HCEC 1CT (cell line): ENCODE data around the gene UFSP2.

Experiments
- DNase-seq: peaks from one replicate; pipeline ENCODE4 v3.0.0-alpha.2; 2017

Gene UFSP2

DNA sequence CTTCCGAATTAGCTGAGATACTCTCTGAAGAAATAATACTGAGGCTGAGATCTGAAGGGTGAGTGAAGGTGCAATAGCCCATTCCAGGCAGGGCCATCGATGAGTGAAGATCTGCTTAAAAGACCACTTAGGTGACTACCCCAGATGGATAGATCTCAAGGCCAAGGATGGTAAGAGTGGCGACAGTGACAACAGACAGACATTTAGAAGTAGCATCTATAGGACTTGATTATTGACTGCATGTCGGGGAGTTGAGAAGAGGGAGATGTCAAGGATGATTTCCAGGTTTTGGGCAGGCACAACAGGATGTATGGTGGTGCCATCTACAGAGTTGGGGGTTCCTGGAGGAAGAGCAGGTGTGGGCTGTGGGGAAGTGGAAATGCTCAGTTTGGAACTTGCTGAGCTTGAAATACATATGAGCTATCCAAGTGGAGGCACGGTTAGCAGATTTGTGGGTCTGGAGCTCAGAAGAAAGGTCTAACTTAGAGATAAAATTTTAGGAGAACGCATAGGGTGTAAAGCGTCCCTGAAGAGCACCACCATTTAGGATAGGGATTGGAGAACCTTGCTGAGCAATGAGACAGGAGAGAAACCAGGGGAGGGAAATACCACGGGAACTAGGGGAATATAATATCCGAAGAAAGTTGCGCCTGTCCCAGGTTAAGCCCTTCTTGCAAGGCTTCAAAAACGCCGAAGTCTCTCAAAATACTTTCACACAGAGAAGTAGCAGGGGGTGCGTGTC is 688 bp downstream of the UFSP2 start:
- DNase-seq = no peak

DNA sequence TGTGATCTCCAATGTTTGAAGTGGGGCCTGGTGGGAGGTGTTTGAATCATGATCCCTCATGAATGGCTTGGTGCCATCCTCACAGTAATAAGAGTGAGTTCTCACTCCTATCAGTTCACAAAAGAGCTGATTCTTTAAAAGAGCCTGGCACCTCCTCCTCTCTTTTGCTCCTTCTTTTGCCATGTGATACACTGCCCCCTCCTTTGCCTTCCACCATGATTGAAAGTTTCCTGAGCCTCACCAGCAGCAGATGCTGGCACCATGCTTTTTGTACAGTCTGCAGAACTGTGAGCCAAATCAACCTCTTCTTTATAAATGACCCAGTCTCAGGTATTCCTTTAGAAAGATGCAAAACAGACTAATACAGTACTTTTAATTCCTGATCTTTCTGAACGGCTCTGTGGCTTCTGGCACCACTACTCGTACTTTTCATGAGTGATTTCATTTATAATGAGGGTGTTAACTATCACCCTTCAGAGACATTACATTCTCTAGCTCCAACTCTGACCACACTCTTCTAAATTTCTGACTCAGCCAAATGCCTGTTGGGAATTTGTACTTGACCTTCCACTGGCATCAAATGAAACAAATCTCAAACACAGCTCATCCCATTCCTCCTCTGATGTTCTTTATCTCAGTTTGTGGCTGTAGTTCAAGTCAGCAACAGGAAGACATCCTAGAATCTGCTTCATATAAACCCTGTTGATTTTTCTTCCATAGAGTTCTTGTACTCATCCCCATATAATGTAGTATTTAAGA is 4.2 kb downstream of the UFSP2 start:
- peak; percentile 8 for DNase-seq

DNA sequence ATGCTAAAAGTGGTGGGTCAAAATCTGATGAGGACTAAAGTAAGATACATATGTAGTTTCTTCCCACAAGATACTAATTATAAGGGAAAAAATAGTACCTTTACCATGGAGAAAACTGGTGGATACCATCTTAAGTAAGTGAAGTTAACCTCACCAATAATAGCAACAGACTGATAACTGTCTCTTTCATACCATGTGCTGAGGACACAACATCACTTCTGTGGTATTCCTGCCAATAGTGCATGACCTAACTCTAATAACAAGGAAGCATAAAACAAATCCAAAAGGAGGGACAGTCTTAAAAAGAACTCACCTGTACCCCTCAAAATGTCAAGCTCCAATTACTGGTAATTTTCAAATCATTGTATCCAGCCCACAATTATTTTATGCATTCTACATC is 8.8 kb downstream of the UFSP2 start:
- DNase-seq = no peak

DNA sequence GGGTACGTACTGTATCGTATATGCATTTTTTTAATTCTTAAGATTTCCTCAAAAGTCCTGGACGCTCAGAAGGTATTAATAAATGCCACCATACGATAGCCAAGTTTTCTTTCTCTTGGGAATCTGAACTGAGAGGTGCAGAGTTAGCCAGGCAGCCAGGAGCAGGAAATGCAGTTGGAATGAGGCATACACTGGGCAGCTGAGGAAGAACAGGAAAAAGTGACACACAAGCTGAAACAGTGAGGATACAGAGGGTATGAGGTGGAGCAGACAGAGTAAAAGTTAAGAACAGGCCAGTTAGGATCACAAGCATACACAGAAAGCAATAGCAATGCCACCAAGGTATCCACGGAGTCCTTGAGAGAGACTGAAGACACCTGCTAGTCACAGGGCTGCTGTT is 13.4 kb downstream of the UFSP2 start:
- no peak for DNase-seq

DNA sequence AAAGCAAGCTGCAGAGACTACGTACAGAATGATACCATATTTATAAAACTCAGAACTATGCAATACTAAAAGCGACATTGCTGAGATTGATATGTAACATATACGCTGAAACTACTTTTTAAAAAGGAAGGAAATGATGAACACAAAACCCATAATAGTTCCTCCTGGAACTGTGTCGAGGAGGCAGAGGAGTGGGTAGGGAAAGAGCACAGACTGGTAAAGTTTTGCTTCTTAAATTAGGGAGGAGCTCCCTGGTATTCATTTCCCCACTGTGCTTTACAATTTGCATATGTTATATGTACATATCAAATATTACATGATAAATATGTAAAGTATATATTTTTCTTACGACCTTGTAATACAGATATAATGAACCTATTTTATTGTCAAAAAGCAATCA is 13.9 kb downstream of the UFSP2 start:
- DNase-seq = no peak

DNA sequence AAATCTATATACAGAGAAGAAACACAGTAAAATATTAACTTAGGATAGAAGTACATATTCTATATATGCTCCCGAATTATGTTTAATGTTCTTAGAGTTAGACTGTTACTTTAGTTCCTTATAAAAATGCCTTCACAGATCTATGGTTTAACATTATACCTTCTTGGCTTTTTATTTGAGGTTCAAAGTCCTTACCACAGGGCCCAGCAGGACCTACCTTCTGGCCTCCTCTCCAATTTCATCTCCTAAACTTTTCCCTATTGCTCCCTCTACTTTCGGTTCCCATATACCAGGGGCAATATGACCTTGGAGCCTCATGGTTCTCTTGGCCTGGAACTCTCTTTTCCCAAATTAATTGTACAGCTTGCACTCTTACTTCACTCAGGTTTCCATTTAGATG is 17.3 kb downstream of the UFSP2 start:
- no peak for DNase-seq

DNA sequence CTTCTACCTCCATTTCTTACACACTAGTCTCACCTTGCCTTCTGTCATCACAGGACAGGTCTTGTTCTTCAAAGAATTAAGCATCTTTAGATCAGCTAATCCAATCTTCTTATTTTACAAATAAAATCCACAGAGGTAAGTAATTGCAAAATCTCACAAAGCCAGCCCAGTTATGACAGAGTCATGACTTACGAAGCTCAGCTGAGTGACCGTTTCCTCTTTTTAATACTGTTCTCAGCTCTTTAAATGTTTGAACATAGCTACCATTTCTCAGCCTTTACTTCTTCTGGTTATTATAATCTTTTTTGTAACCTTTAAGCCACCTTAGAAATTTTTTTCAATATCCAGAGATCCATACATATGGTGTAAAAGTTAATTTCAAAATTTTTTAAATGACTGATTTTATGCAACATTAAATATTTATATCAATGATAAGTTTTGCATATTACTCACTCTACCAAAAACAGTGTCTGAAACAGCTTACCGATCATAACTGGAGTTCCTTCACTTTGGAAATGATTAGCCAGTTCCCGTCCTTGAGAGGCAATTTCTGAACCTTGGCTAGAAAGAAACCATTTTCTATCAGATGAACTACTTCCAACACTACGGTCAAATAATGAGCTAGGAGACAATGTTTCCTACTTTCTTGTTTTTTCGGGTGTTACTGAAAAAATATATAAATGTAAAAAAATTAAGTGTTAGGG is 20.3 kb downstream of the UFSP2 start:
- DNase-seq = no peak

DNA sequence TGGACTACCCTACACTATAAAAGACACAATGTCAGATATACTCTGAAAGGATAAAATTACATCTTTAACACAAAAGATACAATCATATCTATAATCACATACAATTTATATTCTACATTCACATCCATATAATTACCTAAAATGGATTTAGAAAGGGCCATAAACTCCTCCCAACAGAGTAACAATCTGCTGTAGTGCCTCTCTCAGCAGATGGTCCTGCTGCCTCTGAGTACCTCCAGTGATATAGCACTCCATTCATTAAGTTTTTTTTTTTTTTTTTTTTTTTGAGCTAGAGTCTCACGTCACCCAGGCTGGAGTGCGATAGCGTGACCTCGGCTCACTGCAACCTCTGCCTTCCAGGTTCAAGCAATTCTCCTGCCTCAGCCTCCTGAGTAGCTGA is 21.7 kb downstream of the UFSP2 start:
- no peak for DNase-seq

DNA sequence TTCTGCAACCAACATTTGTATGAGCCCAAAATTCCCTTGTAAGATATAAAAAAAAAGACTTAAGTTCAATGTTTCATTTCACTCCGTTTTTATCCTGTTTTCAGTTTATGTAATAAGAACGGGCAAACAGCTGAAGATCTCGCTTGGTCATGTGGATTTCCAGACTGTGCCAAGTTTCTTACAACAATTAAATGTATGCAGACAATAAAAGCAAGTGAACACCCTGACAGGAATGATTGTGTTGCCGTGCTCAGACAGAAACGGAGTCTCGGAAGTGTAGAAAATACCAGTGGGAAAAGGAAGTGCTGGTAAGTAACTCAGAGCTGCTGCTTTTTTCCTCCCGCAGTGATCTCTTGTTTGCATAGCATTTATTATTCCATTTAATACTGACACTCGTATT is 26.3 kb downstream of the UFSP2 start:
- DNase-seq = no peak

DNA sequence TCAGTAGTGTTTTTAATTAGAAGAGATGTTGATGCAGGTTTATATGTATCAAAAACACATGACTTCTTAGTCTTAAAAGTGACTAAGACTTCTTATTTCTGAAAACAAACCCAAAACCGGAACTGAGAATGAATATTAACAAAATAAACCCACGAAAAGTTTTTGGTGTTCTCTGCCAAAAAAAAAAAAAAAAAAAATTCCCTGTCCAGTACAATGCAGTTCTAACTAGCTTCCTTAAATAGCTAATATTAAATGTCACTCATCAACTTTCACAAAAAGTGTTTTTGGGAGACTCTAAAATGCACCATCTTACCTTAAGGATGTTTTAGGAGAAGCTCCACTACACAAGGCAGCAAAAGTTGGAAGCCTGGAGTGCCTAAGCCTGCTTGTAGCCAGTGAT is 27.1 kb downstream of the UFSP2 start:
- DNase-seq = no peak

DNA sequence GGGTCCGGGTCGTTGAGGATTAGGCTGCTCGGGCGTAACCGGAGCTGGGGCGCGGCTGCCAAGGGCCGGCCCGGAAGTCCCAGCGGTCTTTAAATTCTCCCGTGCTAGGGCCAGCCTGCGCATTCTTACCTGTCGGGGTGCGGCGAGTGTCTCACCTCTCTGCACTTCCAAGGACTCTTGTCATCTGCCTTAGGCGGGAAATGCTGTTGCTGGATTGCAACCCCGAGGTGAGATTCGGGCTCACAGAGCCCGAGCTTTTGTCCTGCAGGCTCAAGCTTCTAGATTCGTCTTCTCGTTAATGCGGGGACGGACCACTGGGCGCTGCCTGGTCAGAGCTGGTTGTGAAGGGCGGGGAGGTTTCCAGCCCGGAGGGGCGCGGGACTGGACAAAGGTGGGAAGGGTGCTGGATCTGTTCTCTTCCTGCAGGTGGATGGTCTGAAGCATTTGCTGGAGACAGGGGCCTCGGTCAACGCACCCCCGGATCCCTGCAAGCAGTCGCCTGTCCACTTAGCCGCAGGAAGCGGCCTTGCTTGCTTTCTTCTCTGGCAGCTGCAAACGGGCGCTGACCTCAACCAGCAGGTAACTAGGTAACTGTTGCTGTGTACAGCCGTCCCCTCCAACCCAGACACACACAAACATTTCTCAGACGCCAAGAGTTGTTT is 28.9 kb downstream of the UFSP2 start, which contains the start of gene ANKRD37:
Gene ANKRD37 (plus strand): TSS at position 118 of the 662 bp plus-strand sequence. CDS start 83 bp downstream, at position 201.
- peak; percentile 13 for DNase-seq

DNA sequence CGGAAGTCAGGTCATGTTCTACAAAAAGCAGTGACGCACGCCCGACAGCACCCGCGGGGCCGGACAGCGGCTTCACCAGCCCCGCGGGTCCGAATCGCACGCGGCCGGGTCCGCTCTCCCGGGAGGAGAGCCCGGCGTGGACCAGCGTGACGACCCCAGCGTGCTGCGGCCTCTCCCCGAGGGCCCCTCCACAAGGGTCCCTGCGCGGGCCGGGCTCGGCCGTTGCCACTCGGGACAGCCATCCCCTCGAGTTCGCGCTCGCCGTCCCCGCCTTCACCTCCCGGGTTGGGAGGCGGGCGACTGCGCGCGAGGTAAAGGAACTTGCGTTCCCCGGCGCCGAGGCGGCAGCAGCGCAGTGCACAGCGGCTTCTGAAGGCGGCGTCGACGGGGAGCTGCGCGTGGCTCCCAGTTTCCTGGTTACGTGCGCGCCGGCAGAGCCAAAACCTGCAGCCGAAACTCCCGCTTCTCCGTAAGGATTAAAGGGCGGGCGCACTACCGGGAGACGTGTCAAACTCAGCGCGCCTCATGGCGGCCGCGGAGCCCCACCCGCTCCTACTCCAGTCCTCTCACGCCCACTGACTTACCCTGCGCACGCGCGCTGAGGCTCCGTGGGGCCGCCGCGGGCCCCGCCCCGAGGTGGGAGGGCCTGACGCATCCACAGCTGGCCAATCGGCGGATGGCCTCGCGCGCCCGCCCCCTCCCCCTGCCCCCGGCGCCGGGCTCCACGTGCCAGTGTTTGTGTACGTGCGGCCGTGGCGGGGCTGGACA is 29.6 kb downstream of the UFSP2 start:
- DNase-seq = peak; percentile 90

DNA sequence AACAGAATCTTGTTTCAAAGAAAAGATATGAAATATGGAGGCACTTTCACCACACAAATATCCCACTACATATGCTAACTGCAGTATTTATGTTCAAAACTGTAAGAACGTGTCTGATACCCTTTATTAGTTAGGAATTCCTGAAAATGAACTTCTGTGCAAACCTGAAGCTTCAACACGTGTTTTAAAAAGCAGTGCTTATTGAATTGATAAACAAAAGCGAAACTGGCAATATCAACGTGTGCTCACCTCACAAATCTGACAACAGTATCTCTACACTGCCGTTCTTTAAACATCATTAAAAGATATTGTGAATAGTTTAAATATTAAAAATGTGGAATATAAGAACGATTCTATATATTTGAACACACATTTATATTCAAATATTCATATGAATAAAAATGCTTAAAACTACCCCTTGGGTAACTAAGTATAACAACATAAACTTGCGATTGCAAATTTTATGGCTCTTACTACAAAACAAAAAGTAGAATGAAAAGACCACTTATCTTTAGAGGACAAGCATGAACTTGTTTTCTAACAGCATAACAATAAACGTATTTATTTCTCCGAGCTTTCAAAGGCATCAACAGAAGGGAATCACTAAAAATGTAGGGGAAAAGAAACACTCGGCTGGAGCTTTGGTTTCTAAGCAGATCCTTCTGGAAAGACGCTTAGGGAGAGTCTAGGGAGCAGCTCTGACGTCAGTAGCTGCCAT is 30.4 kb downstream of the UFSP2 start, which contains the start of gene LRP2BP:
Gene LRP2BP (minus strand): TSS at position 687 of the 718 bp plus-strand sequence. CDS start 17,738 bp downstream, outside the sequence.
- no peak for DNase-seq

DNA sequence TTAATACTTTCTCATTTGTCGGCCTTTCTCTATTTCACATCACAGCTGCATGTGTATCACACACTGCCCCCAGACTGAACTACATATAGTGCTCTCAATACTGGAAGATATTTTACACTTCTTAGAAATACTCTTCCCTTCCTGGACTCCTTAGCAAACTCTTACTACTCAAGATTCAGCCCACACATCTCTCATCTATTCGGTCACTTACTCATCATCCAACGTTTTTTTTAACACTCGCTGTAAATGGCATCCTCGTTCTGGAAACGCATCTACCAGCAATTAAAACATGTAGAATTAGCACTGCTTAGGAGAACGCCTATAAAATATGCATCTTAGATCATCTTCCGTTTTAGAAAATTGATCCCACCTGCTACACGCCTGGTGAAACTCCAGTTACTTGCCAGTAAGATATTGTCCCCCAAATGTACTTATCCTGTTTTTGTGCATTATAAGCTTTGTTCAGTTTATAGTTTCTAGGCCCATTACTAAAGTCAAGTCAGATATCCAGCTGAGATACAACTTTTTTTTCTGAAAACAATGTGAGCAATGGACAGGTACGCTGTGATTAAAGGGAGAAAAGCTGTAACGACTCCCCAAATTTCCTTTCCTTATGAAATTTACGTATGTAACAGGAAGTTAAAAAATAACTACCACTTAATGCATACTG is 31.1 kb downstream of the UFSP2 start:
- no peak for DNase-seq

DNA sequence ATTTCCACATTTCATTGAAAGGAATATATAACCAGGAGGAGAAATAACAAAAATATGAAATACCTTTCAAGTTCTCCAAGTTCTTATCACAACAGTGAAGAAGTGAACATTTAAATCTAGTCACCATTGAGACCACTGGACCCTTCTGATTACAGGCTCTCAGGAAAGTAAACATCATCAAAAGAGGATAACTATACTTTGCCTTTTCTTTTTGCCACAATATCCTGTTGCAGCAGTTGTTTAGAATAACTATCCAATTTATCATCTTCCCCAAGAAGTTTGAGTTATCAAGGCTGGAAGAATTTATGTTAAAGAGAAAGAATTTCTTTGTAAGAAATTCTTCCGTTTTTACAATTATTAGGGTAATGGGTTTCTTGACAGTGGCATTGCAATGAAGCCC is 33.6 kb downstream of the UFSP2 start:
- DNase-seq = no peak

DNA sequence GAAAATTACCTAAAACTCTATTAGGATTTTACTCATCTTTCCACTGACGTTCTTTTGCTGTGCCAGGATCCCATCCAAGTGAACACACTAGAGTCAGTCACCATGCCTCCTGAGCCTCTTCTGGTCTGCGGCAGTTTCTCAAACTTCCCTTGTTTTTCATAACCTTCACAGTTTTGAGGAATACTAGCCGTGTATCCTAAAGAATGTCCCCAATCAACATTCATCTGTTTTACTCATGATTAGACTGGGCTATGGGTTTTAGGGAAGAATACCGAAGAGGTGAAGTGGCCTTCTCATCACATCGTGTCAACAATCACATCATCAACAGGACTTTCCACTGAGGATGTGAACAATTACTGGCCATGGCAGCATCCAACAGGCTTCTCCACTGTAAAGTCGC is 34.8 kb downstream of the UFSP2 start:
- DNase-seq = no peak

DNA sequence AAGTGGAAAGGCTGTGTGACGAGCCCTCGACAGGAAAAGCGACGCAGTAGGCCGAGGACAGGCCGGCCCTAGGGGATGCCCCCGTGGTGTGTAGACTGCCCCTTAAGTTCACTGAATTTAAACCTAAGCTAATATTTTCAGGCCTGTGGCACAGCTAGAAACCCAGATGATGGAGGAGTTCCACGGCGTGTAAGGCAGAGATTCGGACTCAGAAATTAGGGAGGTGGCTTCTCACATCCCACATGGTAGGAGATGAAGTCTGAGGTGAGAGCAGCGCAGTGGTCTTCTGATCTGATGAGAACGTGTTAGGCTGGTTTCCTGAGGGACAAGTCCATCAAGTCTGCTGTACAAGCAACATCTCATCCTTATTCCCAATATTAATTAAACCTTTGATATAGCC is 37.8 kb downstream of the UFSP2 start:
- no peak for DNase-seq

DNA sequence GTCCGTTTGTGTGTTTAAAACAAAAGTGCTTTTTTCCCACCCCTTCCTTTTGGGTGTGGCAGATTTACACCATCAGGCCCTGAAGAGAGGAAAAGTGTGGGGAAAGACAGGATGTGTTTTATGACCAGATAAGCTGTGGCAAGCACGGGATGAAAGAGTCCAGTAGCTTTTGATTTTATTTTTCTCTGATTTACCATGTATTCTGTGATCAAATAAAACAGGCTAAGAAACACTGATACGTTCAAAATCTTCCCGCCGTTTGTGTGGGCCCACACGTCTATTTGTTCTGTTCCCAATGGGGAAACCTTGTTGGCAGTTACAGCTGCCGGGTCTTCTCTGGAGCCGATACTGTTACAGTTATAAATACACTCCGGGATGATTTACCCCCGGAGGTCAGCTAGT is 40.8 kb downstream of the UFSP2 start:
- DNase-seq = no peak

DNA sequence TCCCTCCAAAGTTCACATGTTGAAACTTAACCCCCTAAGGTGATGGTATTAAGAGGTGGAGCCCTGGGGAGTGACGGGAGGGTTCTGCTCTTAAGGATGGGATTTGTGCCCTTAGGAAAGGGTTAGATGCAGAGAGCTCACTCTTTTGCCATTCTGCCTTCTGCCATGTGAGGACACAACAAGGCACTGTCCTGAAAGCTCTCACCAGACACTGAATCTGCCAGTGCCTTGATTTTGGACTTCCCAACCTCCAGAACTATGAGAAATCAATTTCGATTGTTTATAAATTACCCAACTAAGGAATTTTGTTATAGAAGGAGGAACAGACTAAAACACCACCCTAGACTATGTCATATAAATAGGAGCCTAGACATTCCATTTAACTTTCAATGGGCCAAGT is 41.7 kb downstream of the UFSP2 start:
- DNase-seq = no peak

DNA sequence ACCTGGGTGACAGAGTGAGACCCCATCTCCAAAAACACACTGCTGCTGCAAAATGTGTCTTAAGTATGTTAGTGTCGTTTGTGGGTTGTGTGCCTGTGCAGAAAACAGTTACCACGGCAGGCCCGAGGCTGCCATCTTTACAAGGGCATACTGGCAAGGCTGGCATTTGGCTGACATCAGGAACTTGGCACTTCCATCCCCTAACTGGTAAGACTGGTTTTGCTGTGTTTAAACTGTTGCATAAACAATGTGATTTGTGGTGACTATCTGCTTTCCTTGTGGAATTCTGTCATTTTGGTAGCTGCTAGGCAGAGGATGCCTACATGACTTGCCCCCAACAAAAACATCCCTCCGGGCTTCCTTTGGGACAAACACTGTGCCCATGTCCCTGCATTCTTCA is 42.3 kb downstream of the UFSP2 start:
- DNase-seq = no peak

DNA sequence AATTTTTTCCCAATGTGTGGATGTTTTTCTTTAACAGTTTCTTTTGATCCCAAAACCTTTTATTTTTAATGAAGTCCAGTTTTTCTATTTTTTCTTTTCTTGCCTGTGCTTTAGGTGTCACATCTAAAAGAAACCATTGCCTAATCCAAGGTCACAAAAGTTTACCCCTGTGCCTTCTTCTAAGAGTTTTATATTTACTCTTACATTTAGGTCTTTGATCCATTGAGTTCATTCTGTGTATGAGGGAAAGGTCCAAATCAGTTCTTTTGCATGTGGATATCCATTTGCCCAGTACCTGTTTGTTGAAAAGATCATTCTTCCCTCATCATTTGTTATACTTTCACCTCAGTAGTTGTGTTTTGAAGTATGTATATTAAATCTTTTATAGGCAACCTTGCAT is 43.0 kb downstream of the UFSP2 start:
- DNase-seq = no peak
